NT2/D1 (cell line): ENCODE data around the gene CENPL.
"Not testable (repeated sequence)": the region's sequence is repeated elsewhere in the genome, so short reads cannot be mapped to it uniquely, and the experiment has no call there.

ENCODE experiments used
- DNase-seq: peaks from one replicate; pipeline ENCODE4 v3.0.0-alpha.2; 2011; ENCODE audit warnings: low read depth, low spot score
- H3K27me3 ChIP-seq: 2 replicates; pipeline ENCODE4 v1.6.0; 2011; ENCODE audit warnings: mild to moderate bottlenecking; ENCODE audit not compliant: insufficient read length, insufficient read depth
- H3K36me3 ChIP-seq: 2 replicates; pipeline ENCODE4 v1.6.1; 2011; ENCODE audit warnings: mild to moderate bottlenecking, low read length, mixed read lengths; ENCODE audit not compliant: insufficient read depth, insufficient read length
- H3K4me1 ChIP-seq: 2 replicates; pipeline ENCODE4 v1.5.1; 2011; ENCODE audit not compliant: insufficient read depth, insufficient read length
- H3K4me3 ChIP-seq: 2 replicates; pipeline ENCODE4 v1.5.1; 2011; ENCODE audit warnings: low read depth; ENCODE audit not compliant: insufficient read length
- H3K9ac ChIP-seq: 2 replicates; pipeline ENCODE4 v1.6.0; 2011; ENCODE audit warnings: low read depth; ENCODE audit not compliant: insufficient read length
- H3K9me3 ChIP-seq: 2 replicates; pipeline ENCODE4 v1.5.1; 2011; ENCODE audit warnings: mild to moderate bottlenecking, low read length; ENCODE audit not compliant: insufficient read depth
- SUZ12 ChIP-seq: IDR thresholded peaks from 2 replicates; pipeline ENCODE4 v1.6.1; 2011; ENCODE audit not compliant: insufficient read length, insufficient read depth; ENCODE audit errors: extremely low read depth
- YY1 ChIP-seq: IDR thresholded peaks from 2 replicates; pipeline ENCODE4 v1.6.1; 2011; ENCODE audit not compliant: insufficient read length, insufficient read depth
- ZNF274 ChIP-seq: IDR thresholded peaks from 2 replicates; pipeline ENCODE4 v1.6.1; 2011; ENCODE audit warnings: mild to moderate bottlenecking, low read depth, low read length

The CENPL gene

DNA sequence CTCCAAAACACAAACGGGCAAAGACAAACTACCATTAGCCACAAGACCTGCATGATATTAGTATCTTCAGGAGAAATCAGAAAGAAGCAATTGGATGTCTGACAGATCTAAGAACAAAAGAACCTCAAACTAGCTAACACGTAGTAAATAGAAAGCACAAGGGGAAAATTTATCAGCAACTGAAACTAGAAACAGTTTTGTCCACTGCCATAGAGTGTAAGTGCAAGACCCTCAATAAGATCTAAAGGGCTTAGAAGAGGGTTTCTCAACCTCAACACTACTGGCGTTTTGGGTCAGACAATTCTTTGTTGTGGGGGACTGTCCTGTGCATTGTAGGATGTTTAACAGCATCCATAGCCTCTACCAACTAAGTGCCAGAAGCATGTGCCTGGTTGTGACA, 55.9 kb downstream of the CENPL start:
- no peak overlapping the region for H3K4me3 ChIP-seq
- H3K9me3 ChIP-seq: peaks cover 9% of the 10 kb centered on the region; the same call in 1 of the 2 replicates

DNA sequence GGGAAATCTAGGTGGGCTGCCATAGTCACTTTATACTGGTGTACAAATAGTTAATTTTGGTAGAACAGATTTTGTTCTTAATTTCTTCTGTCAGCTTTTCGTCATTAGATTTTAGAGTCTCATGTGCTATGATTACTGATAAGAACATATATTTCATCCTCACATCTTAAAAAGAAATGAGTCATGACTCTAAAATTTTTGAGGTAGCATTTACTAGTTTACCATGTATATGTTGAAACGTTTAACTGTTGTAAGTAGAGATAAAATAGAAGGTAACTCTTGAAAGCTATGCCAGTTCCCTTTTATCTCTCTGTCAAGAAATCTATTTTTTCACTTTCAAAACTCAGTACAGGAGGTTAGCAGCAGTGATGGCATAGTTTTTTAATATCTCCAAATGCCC, 56.5 kb downstream of the CENPL start:
- H3K36me3 ChIP-seq: peaks cover 14% of the 10 kb centered on the region
- no peak for DNase-seq
- H3K4me3 ChIP-seq: no peak overlapping the region
- H3K27me3 ChIP-seq: no peaks in the 10 kb centered on the region
- peaks cover 12% of the 10 kb centered on the region; the same call in 1 of the 2 replicates for H3K9me3 ChIP-seq
- H3K9ac ChIP-seq: no peak overlapping the region
- TF ChIP-seq YY1: no peak
- no peak for TF ChIP-seq SUZ12
- no peak for TF ChIP-seq ZNF274
- H3K4me1 ChIP-seq: no peaks in the 10 kb centered on the region

More for the DNA sequence above, 55.9 kb downstream of the CENPL start:
- peaks cover 14% of the 10 kb centered on the region for H3K36me3 ChIP-seq
- no peaks in the 10 kb centered on the region for H3K4me1 ChIP-seq
- no peak for DNase-seq
- H3K9ac ChIP-seq: no peak overlapping the region
- TF ChIP-seq SUZ12: no peak
- no peak for TF ChIP-seq YY1
- TF ChIP-seq ZNF274: no peak
- H3K27me3 ChIP-seq: no peaks in the 10 kb centered on the region

DNA sequence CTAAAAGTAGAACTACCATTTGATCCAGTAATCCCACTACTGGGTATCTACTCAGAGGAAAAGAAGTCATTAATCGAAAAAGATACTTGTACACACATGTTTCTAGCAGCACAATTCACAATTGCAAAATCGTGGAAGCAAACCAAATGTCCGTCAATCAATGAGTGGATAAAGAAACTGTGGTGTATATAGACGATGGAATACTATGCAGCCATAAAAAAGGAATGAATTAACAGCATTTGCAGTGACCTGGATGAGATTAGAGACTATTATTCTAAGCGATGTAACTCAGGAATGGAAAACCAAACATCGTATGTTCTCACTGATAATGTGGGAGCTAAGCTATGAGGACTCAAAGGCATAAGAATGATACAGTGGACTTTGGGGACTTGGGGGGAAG, 60.4 kb downstream of the CENPL start:
- not testable (repeated sequence) for H3K4me3 ChIP-seq, H3K4me1 ChIP-seq, H3K9ac ChIP-seq, H3K27me3 ChIP-seq, DNase-seq
- peaks cover 17% of the 10 kb centered on the region; the same call in 1 of the 2 replicates for H3K9me3 ChIP-seq
- peaks cover 24% of the 10 kb centered on the region for H3K36me3 ChIP-seq

DNA sequence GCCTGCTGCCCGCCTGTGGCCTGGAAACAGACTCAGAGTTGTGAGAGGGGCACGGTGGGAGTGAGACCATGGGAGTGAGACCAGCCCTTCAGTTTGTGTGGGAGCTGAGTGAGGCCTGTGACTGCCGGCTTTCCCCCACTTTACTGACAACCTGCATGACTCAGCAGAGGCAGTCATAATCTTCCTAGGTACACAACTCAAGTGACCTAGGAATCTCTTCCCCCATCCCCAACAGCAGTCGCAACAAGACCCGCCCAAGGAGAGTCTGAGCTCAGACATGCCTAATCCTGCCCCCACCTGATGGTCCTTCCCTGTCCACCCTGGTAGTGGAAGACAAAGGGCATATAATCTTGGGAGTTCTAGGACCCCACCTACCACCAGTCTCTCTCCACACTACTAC, 65.7 kb downstream of the CENPL start:
- no peaks in the 10 kb centered on the region for H3K27me3 ChIP-seq
- DNase-seq: no peak
- TF ChIP-seq YY1 (no peak), SUZ12 (no peak), ZNF274 (no peak)
- no peak overlapping the region for H3K4me3 ChIP-seq
- peak overlapping the region; percentile 23 for H3K9ac ChIP-seq
- H3K9me3 ChIP-seq: peaks cover 13% of the 10 kb centered on the region; the same call in 1 of the 2 replicates
- no peaks in the 10 kb centered on the region for H3K4me1 ChIP-seq
- peaks cover 48% of the 10 kb centered on the region for H3K36me3 ChIP-seq

DNA sequence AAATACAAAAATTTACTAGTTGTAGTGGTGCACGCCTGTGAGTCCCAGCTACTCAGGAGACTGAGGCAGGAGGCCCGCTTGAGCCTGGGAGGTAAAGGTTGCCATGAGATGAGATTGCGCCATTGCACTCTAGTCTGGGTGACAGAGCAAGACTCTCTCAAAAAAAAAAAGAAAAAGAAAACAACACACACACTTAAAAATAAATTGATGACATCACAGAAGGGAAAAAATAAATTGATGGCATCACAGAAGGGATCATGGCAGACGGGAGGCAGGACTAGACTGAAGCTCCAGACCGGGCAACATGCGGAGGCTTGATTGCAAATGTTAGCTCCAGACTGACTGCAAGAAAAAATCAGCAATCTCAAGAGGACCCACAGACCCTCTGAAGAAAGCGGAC, 66.6 kb downstream of the CENPL start:
- no peak for DNase-seq

DNA sequence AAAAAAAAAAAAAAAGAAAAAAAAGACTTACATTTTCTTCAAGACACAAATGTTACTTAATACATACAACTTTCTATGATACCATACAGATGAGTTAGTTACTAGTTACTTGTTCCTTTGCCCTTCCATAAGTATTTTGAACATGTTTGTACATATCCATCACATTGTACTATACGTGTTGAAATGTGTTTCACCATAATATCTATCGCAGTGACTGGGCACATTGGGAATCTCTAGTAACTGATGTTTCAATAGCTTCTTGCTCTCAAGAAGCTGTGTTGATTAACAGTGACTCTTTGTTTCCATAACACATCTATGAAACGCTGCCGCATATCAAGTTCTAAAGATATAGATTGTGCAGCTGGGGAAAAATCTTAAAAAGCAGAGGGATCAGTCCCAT, 67.0 kb downstream of the CENPL start:
- DNase-seq: no peak
- peaks cover 61% of the 10 kb centered on the region for H3K36me3 ChIP-seq
- H3K9ac ChIP-seq: no peak overlapping the region
- H3K27me3 ChIP-seq: no peaks in the 10 kb centered on the region
- H3K9me3 ChIP-seq: 0 out of 2 replicates have a peak, but pooled peaks cover 8% of the 10 kb centered on the region
- H3K4me1 ChIP-seq: no peaks in the 10 kb centered on the region
- no peak for TF ChIP-seq ZNF274
- no peak for TF ChIP-seq YY1
- TF ChIP-seq SUZ12: no peak
- H3K4me3 ChIP-seq: no peak overlapping the region

More for the DNA sequence above, 66.6 kb downstream of the CENPL start:
- Histone ChIP-seq H3K36me3 (peaks cover 56% of the 10 kb centered on the region), H3K4me3 (no peak overlapping the region), H3K4me1 (no peaks in the 10 kb centered on the region), H3K27me3 (no peaks in the 10 kb centered on the region), H3K9ac (no peak overlapping the region), H3K9me3 (0 out of 2 replicates have a peak, but pooled peaks cover 8% of the 10 kb centered on the region)
- TF ChIP-seq SUZ12: no peak
- no peak for TF ChIP-seq YY1
- no peak for TF ChIP-seq ZNF274

DNA sequence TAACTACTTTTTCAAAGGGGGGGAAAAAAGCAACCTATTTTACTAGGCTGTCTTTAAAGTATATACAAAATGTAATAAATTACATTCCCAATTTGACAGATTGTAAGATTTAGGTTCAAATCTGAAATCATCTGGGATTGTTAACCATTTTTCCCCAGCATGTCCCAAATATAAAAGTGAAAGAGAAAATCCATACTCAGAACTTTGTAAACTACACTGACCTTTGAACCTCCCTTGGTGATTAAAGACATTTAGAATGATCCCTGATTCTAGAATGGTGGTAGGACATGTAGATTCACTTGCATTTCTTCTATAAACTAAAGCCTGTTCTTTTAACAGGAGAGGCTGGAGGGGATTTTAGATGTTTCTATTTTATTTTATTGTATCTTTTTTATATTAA, 70.9 kb downstream of the CENPL start:
- Histone ChIP-seq H3K9ac (no peak overlapping the region), H3K9me3 (no peaks in the 10 kb centered on the region), H3K4me3 (no peak overlapping the region), H3K27me3 (no peaks in the 10 kb centered on the region), H3K36me3 (peaks cover 53% of the 10 kb centered on the region), H3K4me1 (no peaks in the 10 kb centered on the region)
- TF ChIP-seq SUZ12 (no peak), YY1 (no peak), ZNF274 (no peak)
- DNase-seq: no peak
